CD14-positive monocyte (primary cell): ENCODE data around the gene AKT1. TPM values are rescaled to one million over a fixed set of nuclear protein-coding genes. Genes with fewer than 3 reads are reported as not detected.
A peak's percentile ranks its signal among the peaks of the same experiment; 100 is the strongest.

Experiments used
- DNase-seq, 3 donors: peaks; one replicate each; pipeline ENCODE4 v3.0.0-alpha.2; 2011 to 2022
- H2AFZ ChIP-seq: 2 replicates; pipeline ENCODE4 v1.6.0; 2012; ENCODE audit warnings: mild to moderate bottlenecking, low read depth, low read length, inconsistent platforms; ENCODE audit not compliant: insufficient read depth, poor library complexity, severe bottlenecking
- H3K27ac ChIP-seq, 2 donors: 1 replicate in 1 of 2; 2 replicates in 1 of 2; pipeline ENCODE4 v1.5.1; 2012 to 2013; ENCODE audit warnings: low read length in 2 of 2, control low read depth in 1 of 2, inconsistent platforms in 1 of 2, low read depth in 1 of 2, mild to moderate bottlenecking in 1 of 2
- H3K27me3 ChIP-seq, 2 donors: one replicate each; pipeline versions ENCODE4 v1.6.0 to v1.6.1; 2011 to 2013; ENCODE audit warnings: low read length in 2 of 2; ENCODE audit not compliant: control insufficient read depth in 2 of 2, insufficient read depth in 2 of 2
- H3K36me3 ChIP-seq, 2 donors: replicated peaks in 1 of 2; 1 replicate in 1 of 2; 2 replicates in 1 of 2; pipeline versions ENCODE4 v1.5.1 to v1.6.1; 2012 to 2013; ENCODE audit warnings: low read length in 2 of 2, control low read depth in 1 of 2, inconsistent platforms in 1 of 2, mild to moderate bottlenecking in 1 of 2; ENCODE audit not compliant: insufficient read depth in 2 of 2, control insufficient read depth in 1 of 2
- H3K4me1 ChIP-seq, 2 donors: 1 replicate in 1 of 2; 2 replicates in 1 of 2; pipeline versions ENCODE4 v1.5.1 to v1.6.1; 2012 to 2013; ENCODE audit warnings: low read length in 2 of 2, control low read depth in 1 of 2, inconsistent platforms in 1 of 2, mild to moderate bottlenecking in 1 of 2, moderate library complexity in 1 of 2; ENCODE audit not compliant: insufficient read depth in 2 of 2, control insufficient read depth in 1 of 2
- H3K4me2 ChIP-seq: replicated peaks from 2 replicates; pipeline ENCODE3; 2012; ENCODE audit warnings: low read length, moderate library complexity, mild to moderate bottlenecking; ENCODE audit not compliant: poor library complexity, severe bottlenecking; ENCODE audit errors: extremely low read depth
- H3K4me3 ChIP-seq, 3 experiments: fragments of 200-600 bp in 1 of 3; sonication (generic) in 1 of 3; replicated peaks in 1 of 3; 1 replicate in 2 of 3; 2 replicates in 1 of 3; pipeline ENCODE4 v1.5.1; 2011 to 2013; ENCODE audit warnings: low read length in 3 of 3, mild to moderate bottlenecking in 3 of 3, control low read depth in 2 of 3, low read depth in 2 of 3, inconsistent platforms in 1 of 3, moderate library complexity in 1 of 3
- H3K79me2 ChIP-seq: 2 replicates; pipeline ENCODE4 v1.6.0; 2012; ENCODE audit warnings: mild to moderate bottlenecking, control low read depth, inconsistent platforms, low read length, moderate library complexity; ENCODE audit not compliant: insufficient read depth
- H3K9ac ChIP-seq: 2 replicates; pipeline ENCODE4 v1.6.0; 2017; ENCODE audit warnings: low read length, mild to moderate bottlenecking; ENCODE audit not compliant: insufficient read depth, poor library complexity, severe bottlenecking
- H3K9me3 ChIP-seq, 2 donors: replicated peaks in 1 of 2; 1 replicate in 1 of 2; 2 replicates in 1 of 2; pipeline versions ENCODE4 v1.5.1 to v1.6.1; 2012 to 2013; ENCODE audit warnings: low read length in 2 of 2, control low read depth in 1 of 2; ENCODE audit not compliant: control insufficient read depth in 1 of 2, insufficient read depth in 1 of 2
- H4K20me1 ChIP-seq: 2 replicates; pipeline ENCODE4 v1.6.0; 2012; ENCODE audit warnings: mild to moderate bottlenecking, low read length, control low read depth, moderate library complexity; ENCODE audit not compliant: insufficient read depth
- H3K27ac Mint-ChIP-seq, 7 donors: one replicate each; pipeline ENCODE4 v1.8.0; 2020; ENCODE audit warnings: mild to moderate bottlenecking in 7 of 7, mixed read lengths in 7 of 7, moderate library complexity in 6 of 7, inconsistent platforms in 2 of 7
- H3K27me3 Mint-ChIP-seq, 3 donors: one replicate each; pipeline ENCODE4 v1.8.0; 2021 to 2022; ENCODE audit warnings: low read depth in 3 of 3, mild to moderate bottlenecking in 3 of 3, mixed read lengths in 3 of 3, moderate library complexity in 3 of 3, inconsistent platforms in 1 of 3
- H3K36me3 Mint-ChIP-seq, 2 donors: one replicate each; pipeline ENCODE4 v1.8.0; 2020; ENCODE audit warnings: mixed read lengths in 2 of 2, inconsistent platforms in 1 of 2, mild to moderate bottlenecking in 1 of 2
- H3K4me1 Mint-ChIP-seq: one replicate; pipeline ENCODE4 v1.8.0; 2020; ENCODE audit warnings: mild to moderate bottlenecking, mixed read lengths
- H3K4me3 Mint-ChIP-seq, 2 donors: one replicate each; pipeline ENCODE4 v1.8.0; 2020; ENCODE audit warnings: mild to moderate bottlenecking in 2 of 2, mixed read lengths in 2 of 2, moderate library complexity in 1 of 2
- H3K9me3 Mint-ChIP-seq, 7 donors: one replicate each; pipeline ENCODE4 v1.8.0; 2020 to 2022; ENCODE audit warnings: mixed read lengths in 7 of 7, mild to moderate bottlenecking in 6 of 7, moderate library complexity in 6 of 7, inconsistent platforms in 2 of 7
- WGBS: methylation state at CpG from one replicate; pipeline ENCODE4 v1.1.5; 2013; ENCODE audit warnings: missing lambda C conversion rate; ENCODE audit not compliant: insufficient coverage; 5-methylcytosine and 5-hydroxymethylcytosine counted together
- intact Hi-C, 2 donors: fragments of 100-400 bp; cut with micrococcal nuclease; formaldehyde crosslinking; loops; one replicate each; pipeline versions ENCODE4 v1.15.0 to v1.15.1; 2023
- polyA plus RNA-seq, 3 donors: library from polyadenylated mRNA; depleted of rRNA in 1 of 3; unstranded in 2 of 3; stranded (reverse) in 1 of 3; fragments of 300-500 nt in 2 of 3; fragments of >200 nt in 1 of 3; fragmentation: Illumina TruSeq in 2 of 3; gene quantifications; 1 replicate in 2 of 3; 2 replicates in 1 of 3; pipeline ENCODE4 v1.2.3, GENCODE V29; 2012 to 2021
- TF ChIP-seq, protein P1 (sequence below): fragments of 200-600 bp; IDR thresholded peaks from one replicate; pipeline ENCODE4 v1.8.0; 2022; ENCODE audit warnings: antibody characterized with exemption, mild to moderate bottlenecking

The AKT1 gene
- polyA plus RNA-seq, 3 donors: 7.2 to 180 (median 26.4) TPM

DNA sequence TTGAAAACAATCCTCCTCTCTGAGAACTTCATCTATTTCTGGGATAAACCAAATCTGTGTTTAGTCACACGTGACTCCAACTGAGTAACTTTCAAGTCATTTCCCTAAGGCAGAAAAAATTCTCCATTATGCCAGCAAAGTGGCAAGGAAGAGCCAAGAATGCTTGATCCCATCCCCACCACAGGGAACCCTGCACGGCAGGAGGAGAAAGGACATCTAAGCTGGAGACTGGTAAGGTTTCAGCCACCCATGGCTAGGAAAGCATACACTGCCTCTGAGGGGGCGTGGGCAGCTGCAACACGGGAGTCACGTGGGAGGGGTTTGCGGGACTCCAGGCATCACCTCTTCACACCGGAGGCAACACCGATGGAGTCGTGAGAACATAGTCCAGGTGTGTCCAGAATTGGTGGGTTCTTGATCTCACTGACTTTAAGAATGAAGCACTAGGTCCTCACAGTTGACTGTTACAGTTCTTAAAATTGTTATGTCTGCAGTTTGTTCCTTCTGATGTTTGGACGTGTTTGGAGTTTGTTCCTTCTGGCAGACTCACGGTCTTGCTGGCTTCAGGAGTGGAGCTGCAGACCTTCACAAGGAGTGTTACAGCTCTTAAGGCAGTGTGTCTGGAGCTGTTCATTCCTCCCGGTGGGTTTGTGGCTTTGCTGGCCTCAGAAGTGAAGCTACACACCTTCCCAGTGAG is 45.3 kb downstream of the AKT1 start:
- WGBS: 93% methylated on average over 11 of the region's 12 CpGs
- H3K27ac ChIP-seq: no peak overlapping the region
- Mint-ChIP-seq H3K27me3 (no peaks in the 10 kb centered on the region), H3K9me3 (peaks cover 0 to 8% (median 2%) of the 10 kb centered on the region in 7 donors), H3K36me3 (peaks cover 0 to 4% of the 10 kb centered on the region in 2 donors), H3K4me1 (peaks cover 27% of the 10 kb centered on the region), H3K27ac (peak overlapping the region in 1 of 7 donors; percentile 38), H3K4me3 (peak overlapping the region in 1 of 2 donors; percentile 14)
- TF ChIP-seq, protein P1, sequence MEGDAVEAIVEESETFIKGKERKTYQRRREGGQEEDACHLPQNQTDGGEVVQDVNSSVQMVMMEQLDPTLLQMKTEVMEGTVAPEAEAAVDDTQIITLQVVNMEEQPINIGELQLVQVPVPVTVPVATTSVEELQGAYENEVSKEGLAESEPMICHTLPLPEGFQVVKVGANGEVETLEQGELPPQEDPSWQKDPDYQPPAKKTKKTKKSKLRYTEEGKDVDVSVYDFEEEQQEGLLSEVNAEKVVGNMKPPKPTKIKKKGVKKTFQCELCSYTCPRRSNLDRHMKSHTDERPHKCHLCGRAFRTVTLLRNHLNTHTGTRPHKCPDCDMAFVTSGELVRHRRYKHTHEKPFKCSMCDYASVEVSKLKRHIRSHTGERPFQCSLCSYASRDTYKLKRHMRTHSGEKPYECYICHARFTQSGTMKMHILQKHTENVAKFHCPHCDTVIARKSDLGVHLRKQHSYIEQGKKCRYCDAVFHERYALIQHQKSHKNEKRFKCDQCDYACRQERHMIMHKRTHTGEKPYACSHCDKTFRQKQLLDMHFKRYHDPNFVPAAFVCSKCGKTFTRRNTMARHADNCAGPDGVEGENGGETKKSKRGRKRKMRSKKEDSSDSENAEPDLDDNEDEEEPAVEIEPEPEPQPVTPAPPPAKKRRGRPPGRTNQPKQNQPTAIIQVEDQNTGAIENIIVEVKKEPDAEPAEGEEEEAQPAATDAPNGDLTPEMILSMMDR: no peak
- peaks cover 13% of the 10 kb centered on the region for H4K20me1 ChIP-seq
- no peak overlapping the region for H3K4me3 ChIP-seq
- intact Hi-C loops: loop anchor here in 1 of 2 donors (5.0 kb wide), 1 partner anchor 742 kb away; the partner anchor contains the start of gene TEDC1
- H3K27me3 ChIP-seq: no peaks in the 10 kb centered on the region
- no peaks in the 10 kb centered on the region for H3K9me3 ChIP-seq
- H3K4me1 ChIP-seq: peaks cover 19 to 40% of the 10 kb centered on the region in 2 donors
- no peak overlapping the region for H3K4me2 ChIP-seq
- peaks cover 22% of the 10 kb centered on the region for H3K79me2 ChIP-seq
- H3K9ac ChIP-seq: no peak overlapping the region
- DNase-seq: no peak
- H3K36me3 ChIP-seq: peaks cover under 1 to 5% of the 10 kb centered on the region in 2 donors
- no peak overlapping the region for H2AFZ ChIP-seq

DNA sequence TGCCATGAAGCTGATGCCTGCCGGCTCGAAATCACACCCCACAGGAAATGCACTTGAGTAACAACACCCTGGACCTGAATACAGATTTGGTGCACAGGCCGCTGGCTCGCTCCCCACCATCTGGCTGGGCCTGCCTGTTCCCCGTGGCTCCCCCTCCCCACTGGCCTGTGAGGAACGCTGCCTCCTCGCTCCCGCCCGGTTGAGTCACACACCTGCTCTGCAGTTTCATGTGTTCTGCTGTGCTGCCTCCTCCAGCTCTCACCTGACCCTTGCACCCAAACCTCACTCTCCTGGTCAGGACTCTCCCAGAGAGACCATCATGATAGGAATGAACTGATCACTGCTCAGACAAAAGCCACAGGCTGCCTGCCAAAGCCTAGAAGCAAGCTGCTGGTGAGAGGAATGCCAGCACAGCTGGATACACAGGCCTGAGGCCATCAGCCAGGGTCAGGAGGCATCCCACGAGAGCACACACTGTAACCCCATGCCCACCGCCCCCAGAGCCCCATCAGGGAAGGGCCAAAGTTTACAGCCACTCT is 46.4 kb downstream of the AKT1 start:
- DNase-seq: no peak
- peaks cover 12% of the 10 kb centered on the region for H3K79me2 ChIP-seq
- Mint-ChIP-seq H3K27me3 (no peaks in the 10 kb centered on the region), H3K36me3 (peaks cover 0 to 4% of the 10 kb centered on the region in 2 donors), H3K4me1 (peaks cover 24% of the 10 kb centered on the region), H3K9me3 (peaks cover 0 to 8% (median 2%) of the 10 kb centered on the region in 7 donors), H3K4me3 (no peak overlapping the region), H3K27ac (peak overlapping the region in 1 of 7 donors; percentile 71)
- peaks cover 14 to 35% of the 10 kb centered on the region in 2 donors for H3K4me1 ChIP-seq
- TF ChIP-seq, protein P1: no peak
- H2AFZ ChIP-seq: no peak overlapping the region
- no peak overlapping the region for H3K27ac ChIP-seq
- H3K36me3 ChIP-seq: no peaks in the 10 kb centered on the region
- no peak overlapping the region for H3K4me3 ChIP-seq
- 44% methylated on average over 9 of the region's 11 CpGs for WGBS
- no peaks in the 10 kb centered on the region for H3K9me3 ChIP-seq
- H3K27me3 ChIP-seq: no peaks in the 10 kb centered on the region
- no peak overlapping the region for H3K9ac ChIP-seq
- no peak overlapping the region for H3K4me2 ChIP-seq
- peaks cover 2% of the 10 kb centered on the region for H4K20me1 ChIP-seq
- intact Hi-C loops: no loop called here
